Memory B cell (primary cell): ENCODE results near the gene MUC5AC.
"Not testable (repeated sequence)": the region's sequence is repeated elsewhere in the genome, so short reads cannot be mapped to it uniquely, and the experiment has no call there.

ENCODE experiments used
- ATAC-seq: fragments of 150-1000 bp; cut with Tn5 transposase; 2 replicates; pipeline ENCODE4 v1.10.0; 2021; ENCODE audit warnings: low read depth, mild to moderate bottlenecking, moderate library complexity
- DNase-seq, 2 donors: peaks; one replicate each; pipeline ENCODE4 v3.0.0; 2022; ENCODE audit warnings: low spot score in 2 of 2
- H3K27ac Mint-ChIP-seq: one replicate; pipeline ENCODE4 v1.8.0; 2022; ENCODE audit warnings: mild to moderate bottlenecking, moderate library complexity, mixed read lengths
- H3K27me3 Mint-ChIP-seq: one replicate; pipeline ENCODE4 v1.8.0; 2022; ENCODE audit warnings: mixed read lengths
- H3K36me3 Mint-ChIP-seq: one replicate; pipeline ENCODE4 v1.8.0; 2022; ENCODE audit warnings: mild to moderate bottlenecking, mixed read lengths
- H3K4me1 Mint-ChIP-seq: one replicate; pipeline ENCODE4 v1.8.0; 2022; ENCODE audit warnings: mixed read lengths
- H3K4me3 Mint-ChIP-seq: one replicate; pipeline ENCODE4 v1.8.0; 2022; ENCODE audit warnings: mild to moderate bottlenecking, moderate library complexity, mixed read lengths
- H3K9me3 Mint-ChIP-seq: one replicate; pipeline ENCODE4 v1.8.0; 2022; ENCODE audit warnings: mixed read lengths

MUC5AC gene

GRCh38 chr11:1211838-1212237, 54.1 kb downstream of the MUC5AC start:
- peaks cover 7% of the 10 kb centered on the region for H3K36me3 Mint-ChIP-seq
- ATAC-seq (no peak), DNase-seq (no peak)
- H3K27ac Mint-ChIP-seq = no peak overlapping the region
- no peak overlapping the region for H3K4me3 Mint-ChIP-seq
- H3K27me3 Mint-ChIP-seq = peaks cover 2% of the 10 kb centered on the region
- peaks cover 27% of the 10 kb centered on the region for H3K9me3 Mint-ChIP-seq
- H3K4me1 Mint-ChIP-seq = no peaks in the 10 kb centered on the region

GRCh38 chr11:1215826-1216225, 58.1 kb downstream of the MUC5AC start:
- not testable (repeated sequence) for H3K36me3 Mint-ChIP-seq, H3K4me3 Mint-ChIP-seq, DNase-seq, H3K4me1 Mint-ChIP-seq, H3K27ac Mint-ChIP-seq, H3K27me3 Mint-ChIP-seq, ATAC-seq
- H3K9me3 Mint-ChIP-seq = peaks cover 29% of the 10 kb centered on the region

GRCh38 chr11:1217151-1217550, 59.4 kb downstream of the MUC5AC start:
- ATAC-seq = no peak
- H3K9me3 Mint-ChIP-seq = peaks cover 21% of the 10 kb centered on the region
- no peaks in the 10 kb centered on the region for H3K4me1 Mint-ChIP-seq

GRCh38 chr11:1218256-1218787, 60.6 kb downstream of the MUC5AC start:
- Mint-ChIP-seq H3K36me3 (no peaks in the 10 kb centered on the region), H3K27ac (no peak overlapping the region), H3K4me3 (no peak overlapping the region), H3K4me1 (no peaks in the 10 kb centered on the region), H3K9me3 (peaks cover 14% of the 10 kb centered on the region), H3K27me3 (peaks cover 11% of the 10 kb centered on the region)
- ATAC-seq = no peak
- no peak for DNase-seq

More at GRCh38 chr11:1217151-1217550, 59.4 kb downstream of the MUC5AC start:
- Mint-ChIP-seq H3K27ac (no peak overlapping the region), H3K27me3 (peaks cover 9% of the 10 kb centered on the region), H3K4me3 (no peak overlapping the region), H3K36me3 (peaks cover 5% of the 10 kb centered on the region)
- DNase-seq = no peak

DNA sequence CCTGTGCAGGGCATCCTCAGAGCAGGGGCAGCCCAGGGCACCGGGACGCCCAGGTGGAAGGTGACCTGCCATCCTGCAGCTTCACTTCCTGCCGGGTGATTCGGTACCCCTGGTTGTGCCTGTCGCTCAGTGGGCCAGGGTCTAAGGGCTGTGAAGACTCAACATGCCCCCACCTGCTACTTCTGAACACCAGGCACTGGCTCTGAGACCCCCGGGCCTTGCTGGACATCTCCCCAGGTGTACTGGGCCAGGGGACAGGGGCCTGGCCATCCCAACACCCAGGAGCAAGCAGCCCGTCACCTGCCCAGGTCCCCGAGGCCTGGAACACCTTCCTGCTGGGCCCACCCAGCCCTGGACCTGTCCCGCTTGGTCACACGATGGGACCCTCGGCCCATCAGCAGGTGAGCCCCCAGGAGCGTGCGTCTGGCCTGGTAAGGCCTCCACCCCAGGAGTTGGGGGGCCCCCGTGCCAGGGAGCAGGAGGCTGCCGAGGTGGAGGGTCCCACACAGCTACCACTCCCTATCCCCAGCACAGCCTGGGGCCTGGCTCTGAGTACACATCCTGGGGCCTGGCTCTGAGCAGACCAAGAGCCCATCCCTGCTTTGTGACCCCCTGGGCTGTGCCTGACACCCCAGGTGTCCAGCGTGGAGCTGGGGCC, 61.2 kb downstream of the MUC5AC start:
- Mint-ChIP-seq H3K4me1 (no peaks in the 10 kb centered on the region), H3K27ac (no peak overlapping the region), H3K4me3 (no peak overlapping the region), H3K36me3 (no peaks in the 10 kb centered on the region), H3K9me3 (peaks cover 10% of the 10 kb centered on the region), H3K27me3 (peaks cover 11% of the 10 kb centered on the region)
- no peak for DNase-seq
- ATAC-seq = no peak

- Mint-ChIP-seq H3K4me1 (no peaks in the 10 kb centered on the region), H3K9me3 (peaks cover 6% of the 10 kb centered on the region), H3K36me3 (no peaks in the 10 kb centered on the region), H3K27me3 (peaks cover 11% of the 10 kb centered on the region), H3K4me3 (no peak overlapping the region), H3K27ac (no peak overlapping the region)
- DNase-seq (no peak), ATAC-seq (no peak)
Observed at GRCh38 chr11:1219446-1219833, 61.7 kb downstream of the MUC5AC start.

- peaks cover 11% of the 10 kb centered on the region for H3K27me3 Mint-ChIP-seq
- DNase-seq (no peak), ATAC-seq (no peak)
- peaks cover 3% of the 10 kb centered on the region for H3K9me3 Mint-ChIP-seq
- H3K4me1 Mint-ChIP-seq = no peaks in the 10 kb centered on the region
- H3K27ac Mint-ChIP-seq = no peak overlapping the region
- no peak overlapping the region for H3K4me3 Mint-ChIP-seq
- no peaks in the 10 kb centered on the region for H3K36me3 Mint-ChIP-seq
Observed at GRCh38 chr11:1219834-1220815, 62.4 kb downstream of the MUC5AC start.

DNA sequence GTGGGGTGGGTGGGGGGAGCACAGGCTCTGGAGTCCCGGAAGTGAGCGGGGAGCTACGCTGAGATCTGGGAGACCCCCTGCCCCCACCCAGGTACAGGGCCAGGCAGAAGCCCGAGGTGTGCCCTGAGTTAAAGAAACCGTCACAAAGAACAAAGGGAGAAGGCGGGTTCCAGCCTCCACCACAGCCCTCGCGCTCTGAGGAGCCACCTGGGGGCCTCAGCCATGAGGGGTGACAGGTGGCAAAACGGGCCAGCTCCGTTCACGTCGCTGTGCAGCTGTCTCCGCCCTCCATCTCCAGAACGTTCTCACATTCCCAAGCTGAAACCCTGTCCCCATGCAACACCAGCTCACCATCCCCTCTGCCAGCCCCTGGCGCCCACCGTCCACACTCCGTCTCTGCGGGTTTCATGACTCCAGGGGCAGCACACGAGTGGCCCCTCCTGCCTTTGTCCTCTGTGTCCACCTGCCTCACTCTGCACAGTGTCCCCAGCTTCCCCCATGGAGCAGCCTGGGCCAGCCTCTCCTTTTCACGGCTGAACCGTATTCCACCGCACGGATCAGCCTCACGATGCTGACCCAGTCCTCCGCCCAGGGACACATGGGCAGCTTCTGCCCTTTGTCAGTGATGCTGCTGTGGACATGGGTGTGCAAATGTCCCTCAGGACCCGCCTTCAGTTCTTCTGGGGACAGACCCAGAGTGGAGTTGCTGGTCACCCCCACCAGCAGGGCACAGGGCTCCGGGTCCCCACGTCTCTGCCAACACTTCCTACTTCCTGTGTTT, 63.4 kb downstream of the MUC5AC start:
- Mint-ChIP-seq H3K27me3 (peaks cover 11% of the 10 kb centered on the region), H3K9me3 (peaks cover 3% of the 10 kb centered on the region), H3K27ac (no peak overlapping the region), H3K36me3 (no peaks in the 10 kb centered on the region), H3K4me1 (no peaks in the 10 kb centered on the region), H3K4me3 (no peak overlapping the region)
- ATAC-seq (no peak), DNase-seq (no peak)

DNA sequence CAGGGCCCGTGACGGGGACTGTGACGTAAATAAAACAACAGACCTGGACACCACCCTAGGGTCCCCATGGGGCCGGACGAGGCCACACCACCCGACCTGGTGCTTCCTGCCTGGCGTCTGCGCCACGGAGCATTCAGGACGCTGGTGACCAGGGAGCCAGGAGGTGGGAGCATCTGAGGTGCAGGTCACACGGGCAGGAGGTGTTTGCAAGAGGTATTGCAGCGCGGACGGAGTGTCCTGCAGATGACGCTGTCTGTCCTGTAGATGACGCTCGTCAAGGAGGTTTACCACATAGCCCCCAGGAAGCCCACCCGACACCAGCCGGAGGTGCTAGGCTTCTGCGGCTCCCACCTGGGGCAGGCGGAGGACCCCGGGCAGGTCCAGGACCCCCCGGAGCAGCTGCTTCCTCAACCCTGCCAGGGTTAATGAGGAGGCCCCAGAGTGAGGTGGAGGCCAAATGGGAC, 64.1 kb downstream of the MUC5AC start:
- Mint-ChIP-seq H3K27me3 (peaks cover 12% of the 10 kb centered on the region), H3K9me3 (peaks cover 2% of the 10 kb centered on the region), H3K36me3 (no peaks in the 10 kb centered on the region), H3K27ac (no peak overlapping the region), H3K4me3 (no peak overlapping the region), H3K4me1 (no peaks in the 10 kb centered on the region)
- DNase-seq (no peak), ATAC-seq (no peak)

DNA sequence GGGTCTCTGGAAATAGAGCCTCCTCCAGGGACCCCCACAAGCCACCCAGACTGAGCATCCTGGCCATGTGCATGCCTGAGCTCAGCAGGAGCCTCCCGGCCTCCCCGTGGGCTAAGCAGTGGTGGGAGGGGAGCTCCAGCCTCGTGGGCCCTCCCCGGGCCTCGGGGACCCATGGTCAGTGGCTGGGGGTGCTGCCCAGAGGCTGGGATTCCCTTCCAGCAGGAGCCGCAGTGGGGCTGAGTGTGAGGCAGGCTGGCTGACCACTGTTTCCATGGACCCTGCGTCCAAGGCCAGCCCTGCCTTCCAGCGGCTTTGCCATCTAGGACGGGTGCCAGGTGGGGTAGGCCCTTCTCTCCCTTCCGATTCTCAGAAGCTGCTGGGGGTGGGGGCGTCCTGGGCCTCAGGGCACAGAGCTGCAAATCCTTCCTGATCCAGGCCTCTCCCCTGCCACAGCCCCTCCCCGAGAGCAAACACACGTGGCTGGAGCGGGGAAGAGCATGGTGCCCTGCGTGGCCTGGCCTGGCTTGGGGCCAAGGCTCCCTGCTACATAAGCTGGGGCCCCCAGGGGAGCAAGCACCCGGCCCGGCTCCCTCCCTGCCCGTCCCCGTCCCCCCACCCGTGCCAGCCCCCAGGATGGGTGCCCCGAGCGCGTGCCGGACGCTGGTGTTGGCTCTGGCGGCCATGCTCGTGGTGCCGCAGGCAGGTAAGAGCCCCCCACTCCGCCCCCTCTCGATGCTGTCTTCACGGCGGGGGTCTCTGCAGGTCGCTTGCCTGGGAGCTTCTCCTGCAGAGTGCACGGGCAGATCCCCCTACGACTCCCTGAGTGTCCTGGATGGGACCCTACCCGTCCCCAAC, 65.0 kb downstream of the MUC5AC start, which contains the start of gene MUC5B:
Gene MUC5B, plus strand, starts transcription at position 576 of the 855 bp plus-strand sequence. Its CDS starts 58 bp downstream, at position 634.
- H3K36me3 Mint-ChIP-seq = no peaks in the 10 kb centered on the region
- H3K27me3 Mint-ChIP-seq = peaks cover 10% of the 10 kb centered on the region
- no peak within 1 kb of the TSS for H3K4me3 Mint-ChIP-seq
- no peaks in the 10 kb centered on the region for H3K4me1 Mint-ChIP-seq
- ATAC-seq = no peak
- no peaks in the 10 kb centered on the region for H3K9me3 Mint-ChIP-seq
- no peak within 1 kb of the TSS for H3K27ac Mint-ChIP-seq
- DNase-seq = no peak

- DNase-seq = no peak
- H3K4me1 Mint-ChIP-seq = no peaks in the 10 kb centered on the region
- H3K27ac Mint-ChIP-seq = no peak overlapping the region
- no peaks in the 10 kb centered on the region for H3K36me3 Mint-ChIP-seq
- no peak overlapping the region for H3K4me3 Mint-ChIP-seq
- ATAC-seq = no peak
- H3K27me3 Mint-ChIP-seq = peaks cover 8% of the 10 kb centered on the region
- no peaks in the 10 kb centered on the region for H3K9me3 Mint-ChIP-seq
Observed at GRCh38 chr11:1223346-1224110, 65.8 kb downstream of the MUC5AC start.

DNA sequence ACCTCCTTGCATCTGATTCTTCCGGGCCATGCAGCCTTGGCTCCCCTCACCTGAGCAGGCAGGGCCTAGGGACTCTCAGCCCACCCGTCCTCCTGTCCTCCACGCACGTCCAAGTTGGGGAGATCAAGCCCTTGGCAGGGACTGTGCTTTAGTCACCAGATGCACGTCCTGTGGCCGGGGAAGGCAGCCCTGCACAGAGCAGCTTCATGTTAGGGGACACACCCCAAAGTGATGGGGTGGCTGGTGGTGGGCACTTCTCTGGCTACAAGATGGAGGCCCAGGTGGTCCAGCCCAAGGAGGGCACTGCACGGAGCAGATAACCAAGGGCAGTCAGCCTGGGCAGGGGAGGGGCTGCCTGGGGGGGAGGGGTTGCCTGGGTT, 66.3 kb downstream of the MUC5AC start:
- Mint-ChIP-seq H3K4me3 (no peak overlapping the region), H3K27me3 (peaks cover 8% of the 10 kb centered on the region), H3K27ac (no peak overlapping the region), H3K36me3 (no peaks in the 10 kb centered on the region), H3K4me1 (no peaks in the 10 kb centered on the region), H3K9me3 (no peaks in the 10 kb centered on the region)
- no peak for ATAC-seq
- DNase-seq = no peak
